IMR-90 (cell line): ENCODE results near the gene NT5C3B. TPM values are rescaled to one million over a fixed set of nuclear protein-coding genes. Genes with fewer than 3 reads are reported as not detected.

Experiments
- ATAC-seq: fragments of 200-7000 bp; cut with Tn5 transposase; 2 replicates; pipeline ENCODE4 v1.9.1; 2020; ENCODE audit warnings: low read depth, mild to moderate bottlenecking, moderate library complexity
- BruUV-seq: library from RNA; stranded (reverse); fragments of 400-500 nt; replicated peaks from 2 replicates; lab custom pipeline; 2021; lab: Mats Ljungman, UMichigan
- CTCF ChIA-PET: fragments of 300-600 bp; formaldehyde crosslinking; extraction: SDS; loops from one replicate; lab custom pipeline; 2021; ENCODE audit warnings: antibody characterized with exemption; lab: Yijun Ruan, JAX
- POLR2A ChIA-PET: fragments of 300-600 bp; sonication (Branson Sonifier 250); formaldehyde crosslinking; loops from one replicate; lab custom pipeline; 2022; ENCODE audit warnings: antibody characterized with exemption; ENCODE audit not compliant: unreplicated experiment; lab: Charles Lee
- DNase-seq: peaks from one replicate; pipeline ENCODE4 v3.0.0; 2013
- H2AFZ ChIP-seq: replicated peaks from 2 replicates; pipeline ENCODE3; 2013; ENCODE audit warnings: low read length, mild to moderate bottlenecking; ENCODE audit not compliant: poor library complexity
- H2AK5ac ChIP-seq: 2 replicates; pipeline ENCODE4 v1.6.1; 2013; ENCODE audit warnings: low read depth, low read length, inconsistent platforms
- H2AK9ac ChIP-seq: replicated peaks from 2 replicates; pipeline ENCODE3; 2013; ENCODE audit warnings: mild to moderate bottlenecking, low read depth, low read length, moderate library complexity; ENCODE audit not compliant: poor library complexity
- H2BK120ac ChIP-seq: 2 replicates; pipeline ENCODE4 v1.6.1; 2013; ENCODE audit warnings: low read depth, low read length, inconsistent platforms
- H2BK15ac ChIP-seq: 3 replicates; pipeline ENCODE4 v1.6.1; 2013; ENCODE audit warnings: low read depth, low read length, inconsistent platforms
- H2BK20ac ChIP-seq: 2 replicates; pipeline ENCODE4 v1.6.1; 2013; ENCODE audit warnings: low read depth, mild to moderate bottlenecking, inconsistent platforms, low read length, moderate library complexity
- H2BK5ac ChIP-seq: 2 replicates; pipeline ENCODE4 v1.6.1; 2013; ENCODE audit warnings: mild to moderate bottlenecking, low read depth, low read length, inconsistent platforms; ENCODE audit not compliant: poor library complexity, severe bottlenecking
- H3K14ac ChIP-seq: replicated peaks from 2 replicates; pipeline ENCODE4 v1.6.1; 2013; ENCODE audit warnings: low read depth, low read length, inconsistent platforms
- H3K18ac ChIP-seq: 2 replicates; pipeline ENCODE4 v1.6.1; 2013; ENCODE audit warnings: low read depth, low read length, control low read depth
- H3K23ac ChIP-seq: 2 replicates; pipeline ENCODE4 v1.6.1; 2013; ENCODE audit warnings: low read depth, low read length, inconsistent platforms
- H3K27ac ChIP-seq: 2 replicates; pipeline ENCODE4 v1.5.1; 2013; ENCODE audit warnings: mild to moderate bottlenecking, control low read depth, low read length; ENCODE audit not compliant: insufficient read depth
- H3K27me3 ChIP-seq: 2 replicates; pipeline ENCODE4 v1.6.1; 2013; ENCODE audit warnings: low read length; ENCODE audit not compliant: control insufficient read depth, insufficient read depth
- H3K36me3 ChIP-seq: 2 replicates; pipeline ENCODE4 v1.6.1; 2013; ENCODE audit warnings: low read length, mixed read lengths; ENCODE audit not compliant: control insufficient read depth, insufficient read depth
- H3K4ac ChIP-seq: 2 replicates; pipeline ENCODE4 v1.6.1; 2013; ENCODE audit warnings: low read depth, low read length, inconsistent platforms
- H3K4me1 ChIP-seq: 2 replicates; pipeline ENCODE4 v1.6.1; 2013; ENCODE audit warnings: low read length, mixed read lengths; ENCODE audit not compliant: control insufficient read depth, insufficient read depth
- H3K4me2 ChIP-seq: 2 replicates; pipeline ENCODE4 v1.6.1; 2013; ENCODE audit warnings: low read depth, mild to moderate bottlenecking, control low read depth, low read length, moderate library complexity
- H3K4me3 ChIP-seq: 2 replicates; pipeline ENCODE4 v1.5.1; 2013; ENCODE audit warnings: low read depth, mild to moderate bottlenecking, control low read depth, low read length, moderate library complexity; ENCODE audit not compliant: insufficient read depth
- H3K56ac ChIP-seq: 2 replicates; pipeline ENCODE4 v1.6.1; 2013; ENCODE audit warnings: low read length, inconsistent platforms; ENCODE audit not compliant: insufficient read depth; ENCODE audit errors: extremely low read depth
- H3K79me1 ChIP-seq, 2 experiments: 2 replicates each; pipeline ENCODE4 v1.6.1; 2013; ENCODE audit warnings: low read length in 2 of 2, inconsistent platforms in 1 of 2, low read depth in 1 of 2
- H3K9ac ChIP-seq: 2 replicates; pipeline ENCODE4 v1.6.1; 2013; ENCODE audit warnings: low read depth, low read length, control low read depth
- H3K9me1 ChIP-seq: 2 replicates; pipeline ENCODE4 v1.6.1; 2013; ENCODE audit warnings: low read length, inconsistent platforms; ENCODE audit not compliant: insufficient read depth
- H3K9me3 ChIP-seq: 2 replicates; pipeline ENCODE4 v1.6.1; 2013; ENCODE audit warnings: low read length; ENCODE audit not compliant: control insufficient read depth, insufficient read depth
- H4K20me1 ChIP-seq: 2 replicates; pipeline ENCODE4 v1.6.1; 2013; ENCODE audit warnings: low read length, inconsistent platforms; ENCODE audit not compliant: insufficient read depth
- H4K5ac ChIP-seq: 2 replicates; pipeline ENCODE4 v1.6.1; 2013; ENCODE audit warnings: mild to moderate bottlenecking, low read depth, low read length, control low read depth
- H4K8ac ChIP-seq, 2 experiments: 2 replicates each; pipeline ENCODE4 v1.6.1; 2013; ENCODE audit warnings: low read depth in 2 of 2, low read length in 2 of 2, control low read depth in 1 of 2, inconsistent platforms in 1 of 2
- H4K91ac ChIP-seq: 2 replicates; pipeline ENCODE4 v1.6.1; 2013; ENCODE audit warnings: low read depth, low read length, inconsistent platforms; ENCODE audit not compliant: insufficient read depth
- BHLHE40 ChIP-seq: fragments of 150-350 bp; IDR thresholded peaks from 2 replicates; pipeline ENCODE4 v1.6.1; 2016; ENCODE audit warnings: mild to moderate bottlenecking, low read depth, low read length
- CEBPB ChIP-seq: IDR thresholded peaks from 2 replicates; pipeline ENCODE4 v1.6.1; 2012; ENCODE audit warnings: low read depth, low read length, improper control_type of control experiment
- ELK1 ChIP-seq: fragments of 150-350 bp; IDR thresholded peaks from 2 replicates; pipeline ENCODE4 v1.6.1; 2016; ENCODE audit warnings: low read depth, mild to moderate bottlenecking, low read length, moderate library complexity, borderline replicate concordance
- FOS ChIP-seq: fragments of 150-350 bp; IDR thresholded peaks from 2 replicates; pipeline ENCODE4 v1.6.1; 2016; ENCODE audit warnings: low read depth, low read length
- MAFK ChIP-seq: IDR thresholded peaks from 2 replicates; pipeline ENCODE4 v1.6.1; 2012; ENCODE audit warnings: low read depth, low read length, improper control_type of control experiment
- MAZ ChIP-seq: IDR thresholded peaks from 2 replicates; pipeline ENCODE4 v1.6.1; 2012; ENCODE audit warnings: low read depth, mild to moderate bottlenecking, low read length, improper control_type of control experiment, moderate library complexity, borderline replicate concordance
- MXI1 ChIP-seq: IDR thresholded peaks from 2 replicates; pipeline ENCODE4 v1.6.1; 2012; ENCODE audit warnings: low read depth, mild to moderate bottlenecking, low read length, moderate library complexity, borderline replicate concordance
- NFE2L2 ChIP-seq: fragments of 150-350 bp; IDR thresholded peaks from 2 replicates; pipeline ENCODE4 v1.6.1; 2016; ENCODE audit warnings: low read depth, mild to moderate bottlenecking, low read length
- RAD21 ChIP-seq: IDR thresholded peaks from 2 replicates; pipeline ENCODE4 v1.6.1; 2012; ENCODE audit warnings: low read length, improper control_type of control experiment
- RCOR1 ChIP-seq: IDR thresholded peaks from 2 replicates; pipeline ENCODE4 v1.6.1; 2012; ENCODE audit warnings: mild to moderate bottlenecking, low read length, improper control_type of control experiment; ENCODE audit not compliant: insufficient replicate concordance
- RFX5 ChIP-seq: IDR thresholded peaks from 2 replicates; pipeline ENCODE4 v1.8.0; 2012; ENCODE audit warnings: low read depth, mild to moderate bottlenecking, low read length, moderate library complexity
- SMC3 ChIP-seq: fragments of 150-350 bp; IDR thresholded peaks from 2 replicates; pipeline ENCODE4 v1.6.1; 2016; ENCODE audit warnings: low read depth, mild to moderate bottlenecking, antibody characterized with exemption, low read length, moderate library complexity
- WGBS, 2 experiments: methylation state at CpG; one replicate each; pipeline versions ENCODE4 v1.1.5 to v1.1.7; 2013; ENCODE audit warnings: missing lambda C conversion rate in 2 of 2; ENCODE audit not compliant: insufficient read length in 1 of 2; ENCODE audit errors: extremely low coverage in 2 of 2; 5-methylcytosine and 5-hydroxymethylcytosine counted together
- dilution Hi-C: fragments of 300-500 bp; cut with HindIII; formaldehyde crosslinking; loops from one replicate; pipeline ENCODE4 v1.14.3; 2018; ENCODE audit warnings: low sequenced_read_pairs; ENCODE audit not compliant: unreplicated experiment
- in situ Hi-C: fragments of 300-500 bp; cut with MboI; formaldehyde crosslinking; loops from 3 replicates; pipeline ENCODE4 v1.14.3; 2019; ENCODE audit warnings: low sequenced_read_pairs, inconsistent platforms, mixed read lengths
- intact Hi-C: fragments of 100-400 bp; cut with micrococcal nuclease; formaldehyde crosslinking; loops from 2 replicates; pipeline ENCODE4 v1.10.0; 2022
- polyA plus RNA-seq, 3 experiments: library from polyadenylated mRNA; depleted of rRNA; stranded (reverse); fragments of >200 nt; gene quantifications; 2 replicates each; pipeline ENCODE4 v1.2.3, GENCODE V29; 2012; ENCODE audit warnings: low replicate concordance in 1 of 3
- total RNA-seq: library from RNA; depleted of rRNA; stranded (reverse); fragments of >200 nt; gene quantifications from 2 replicates; pipeline ENCODE4 v1.2.3, GENCODE V29; 2012
- TF ChIP-seq, protein P1 (sequence below): conservative IDR thresholded peaks from 2 replicates; pipeline ENCODE4 v1.5.1; 2012; ENCODE audit warnings: mild to moderate bottlenecking, low read depth, low read length, improper control_type of control experiment

Gene NT5C3B
- total and polyA plus RNA-seq, 2 of the 4 experiments (the other 2 are of a cell fraction), result 59.9 to 92.7 TPM

DNA sequence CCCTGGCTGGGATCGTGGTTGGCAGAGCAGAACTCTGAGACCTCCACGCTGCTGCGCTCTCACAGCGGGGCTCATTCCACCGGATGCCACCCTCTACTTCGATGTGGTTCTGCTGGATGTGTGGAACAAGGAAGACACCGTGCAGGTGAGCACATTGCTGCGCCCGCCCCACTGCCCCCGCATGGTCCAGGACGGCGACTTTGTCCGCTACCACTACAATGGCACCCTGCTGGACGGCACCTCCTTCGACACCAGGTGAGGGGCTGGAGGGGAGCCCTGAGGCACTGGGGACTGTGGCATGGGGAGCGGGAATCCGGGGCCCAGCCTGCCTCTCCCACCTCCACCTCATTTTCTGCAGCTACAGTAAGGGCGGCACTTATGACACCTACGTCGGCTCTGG lies 18.0 kb downstream of the NT5C3B start:
- dilution Hi-C loops, result no loop called here

More for the DNA sequence above, 18.0 kb downstream of the NT5C3B start:
- H2BK120ac ChIP-seq, result no peak overlapping the region
- CTCF ChIA-PET, result no interaction called here
- no peak overlapping the region for H3K4me2 ChIP-seq
- H4K91ac ChIP-seq, result no peak overlapping the region
- TF ChIP-seq CEBPB (no peak), FOS (no peak), MAZ (no peak), ELK1 (no peak), RCOR1 (no peak), SMC3 (no peak), MAFK (no peak), RAD21 (no peak), BHLHE40 (no peak), RFX5 (no peak), MXI1 (no peak), NFE2L2 (no peak)
- TF ChIP-seq, protein P1, sequence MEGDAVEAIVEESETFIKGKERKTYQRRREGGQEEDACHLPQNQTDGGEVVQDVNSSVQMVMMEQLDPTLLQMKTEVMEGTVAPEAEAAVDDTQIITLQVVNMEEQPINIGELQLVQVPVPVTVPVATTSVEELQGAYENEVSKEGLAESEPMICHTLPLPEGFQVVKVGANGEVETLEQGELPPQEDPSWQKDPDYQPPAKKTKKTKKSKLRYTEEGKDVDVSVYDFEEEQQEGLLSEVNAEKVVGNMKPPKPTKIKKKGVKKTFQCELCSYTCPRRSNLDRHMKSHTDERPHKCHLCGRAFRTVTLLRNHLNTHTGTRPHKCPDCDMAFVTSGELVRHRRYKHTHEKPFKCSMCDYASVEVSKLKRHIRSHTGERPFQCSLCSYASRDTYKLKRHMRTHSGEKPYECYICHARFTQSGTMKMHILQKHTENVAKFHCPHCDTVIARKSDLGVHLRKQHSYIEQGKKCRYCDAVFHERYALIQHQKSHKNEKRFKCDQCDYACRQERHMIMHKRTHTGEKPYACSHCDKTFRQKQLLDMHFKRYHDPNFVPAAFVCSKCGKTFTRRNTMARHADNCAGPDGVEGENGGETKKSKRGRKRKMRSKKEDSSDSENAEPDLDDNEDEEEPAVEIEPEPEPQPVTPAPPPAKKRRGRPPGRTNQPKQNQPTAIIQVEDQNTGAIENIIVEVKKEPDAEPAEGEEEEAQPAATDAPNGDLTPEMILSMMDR, result no peak
- H4K8ac ChIP-seq, result no peak overlapping the region
- no peak overlapping the region for H2BK20ac ChIP-seq
- no peak overlapping the region for H3K18ac ChIP-seq
- peaks cover 17 to 85% of the 10 kb centered on the region in 2 experiments for H3K79me1 ChIP-seq
- no peak overlapping the region for H4K5ac ChIP-seq
- intact Hi-C loops, result no loop called here
- peaks cover 60% of the 10 kb centered on the region for H4K20me1 ChIP-seq
- DNase-seq (no peak), ATAC-seq (no peak)
- no peak overlapping the region for H3K27ac ChIP-seq
- in situ Hi-C loops, result no loop called here
- H3K27me3 ChIP-seq, result no peaks in the 10 kb centered on the region
- POLR2A ChIA-PET, result interaction anchor here (0.7 kb wide), 1 partner anchor 11 kb away, joined by 8 read pairs; no protein-coding TSS in a partner anchor
- H3K9me3 ChIP-seq, result no peaks in the 10 kb centered on the region
- H2AK5ac ChIP-seq, result no peak overlapping the region
- no peak overlapping the region for H3K23ac ChIP-seq
- no peak overlapping the region for H2AK9ac ChIP-seq
- no TSS peak for BruUV-seq
- H3K4me1 ChIP-seq, result peaks cover 11% of the 10 kb centered on the region
- H3K4ac ChIP-seq, result no peak overlapping the region
- H3K14ac ChIP-seq, result no peak overlapping the region
- peaks cover 18% of the 10 kb centered on the region for H3K9me1 ChIP-seq
- H2AFZ ChIP-seq, result no peak overlapping the region
- peaks cover 51% of the 10 kb centered on the region for H3K36me3 ChIP-seq
- no CpG with 5 or more reads among the region's 20 CpGs for WGBS, 2 experiments
- no peak overlapping the region for H3K56ac ChIP-seq
- H3K4me3 ChIP-seq, result no peak overlapping the region
- no peak overlapping the region for H2BK5ac ChIP-seq
- no peak overlapping the region for H2BK15ac ChIP-seq
- H3K9ac ChIP-seq, result no peak overlapping the region
